ENCODE results near the gene MIDN.
A peak's percentile ranks its signal among the peaks of the same experiment; 100 is the strongest.

Gene MIDN

GRCh38 chr19:1222394-1222793 lies 26.0 kb upstream of the MIDN start:
- TF ChIP-seq ZFX (IDR thresholded peaks at IDR 0.05), result no peak
- no peak for TF ChIP-seq CTCF (conservative IDR thresholded peaks at IDR 0.05)
- no peak overlapping the region for H3K27ac ChIP-seq

GRCh38 chr19:1223018-1223855 lies 25.1 kb upstream of the MIDN start:
- peak; percentile 74 for TF ChIP-seq CTCF (conservative IDR thresholded peaks at IDR 0.05)
- no peak for TF ChIP-seq ZFX (IDR thresholded peaks at IDR 0.05)
- H3K27ac ChIP-seq, result no peak overlapping the region

GRCh38 chr19:1224047-1224825 lies 24.1 kb upstream of the MIDN start:
- H3K27ac ChIP-seq, result no peak overlapping the region
- TF ChIP-seq ZFX (IDR thresholded peaks at IDR 0.05) (no peak), CTCF (conservative IDR thresholded peaks at IDR 0.05) (no peak)

GRCh38 chr19:1224847-1225246 lies 23.5 kb upstream of the MIDN start:
- TF ChIP-seq CTCF (conservative IDR thresholded peaks at IDR 0.05) (no peak), ZFX (IDR thresholded peaks at IDR 0.05) (no peak)
- H3K27ac ChIP-seq, result no peak overlapping the region

- H3K27ac ChIP-seq, result no peak overlapping the region
- TF ChIP-seq CTCF (conservative IDR thresholded peaks at IDR 0.05) (no peak), ZFX (IDR thresholded peaks at IDR 0.05) (no peak)
Measured at GRCh38 chr19:1225440-1226226, 22.8 kb upstream of the MIDN start.

- TF ChIP-seq ZFX (IDR thresholded peaks at IDR 0.05), result no peak
- no peak for TF ChIP-seq CTCF (conservative IDR thresholded peaks at IDR 0.05)
- no peak overlapping the region for H3K27ac ChIP-seq
Measured at GRCh38 chr19:1226227-1226518, 22.2 kb upstream of the MIDN start.
